Measurements from ENCODE around the gene PPFIA1.

DNA sequence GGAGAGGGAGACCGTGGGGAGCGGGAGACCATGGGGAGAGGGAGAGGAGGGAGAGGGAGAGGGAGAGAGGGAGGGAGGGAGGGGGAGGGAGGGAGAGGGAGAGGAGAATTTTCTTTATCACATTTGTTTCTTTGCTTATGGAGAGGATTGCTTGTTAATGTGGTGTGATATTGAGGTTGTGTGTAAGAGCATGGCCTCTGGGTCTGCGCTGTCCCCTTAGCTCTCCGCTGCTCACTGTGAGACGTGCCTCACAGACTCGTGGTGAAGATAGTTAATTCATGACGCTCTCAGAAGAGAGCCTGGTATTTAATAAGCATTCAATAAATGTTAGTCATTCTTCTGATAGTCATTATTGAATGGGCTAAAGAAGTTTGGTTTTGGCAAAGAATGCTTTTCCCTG lies 26.2 kb downstream of the PPFIA1 start:
- TF ChIP-seq, protein P1, sequence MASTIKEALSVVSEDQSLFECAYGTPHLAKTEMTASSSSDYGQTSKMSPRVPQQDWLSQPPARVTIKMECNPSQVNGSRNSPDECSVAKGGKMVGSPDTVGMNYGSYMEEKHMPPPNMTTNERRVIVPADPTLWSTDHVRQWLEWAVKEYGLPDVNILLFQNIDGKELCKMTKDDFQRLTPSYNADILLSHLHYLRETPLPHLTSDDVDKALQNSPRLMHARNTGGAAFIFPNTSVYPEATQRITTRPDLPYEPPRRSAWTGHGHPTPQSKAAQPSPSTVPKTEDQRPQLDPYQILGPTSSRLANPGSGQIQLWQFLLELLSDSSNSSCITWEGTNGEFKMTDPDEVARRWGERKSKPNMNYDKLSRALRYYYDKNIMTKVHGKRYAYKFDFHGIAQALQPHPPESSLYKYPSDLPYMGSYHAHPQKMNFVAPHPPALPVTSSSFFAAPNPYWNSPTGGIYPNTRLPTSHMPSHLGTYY (CRISPR knock-in tag; IDR thresholded peaks at IDR 0.05) = no peak
- TF ChIP-seq, protein P2, sequence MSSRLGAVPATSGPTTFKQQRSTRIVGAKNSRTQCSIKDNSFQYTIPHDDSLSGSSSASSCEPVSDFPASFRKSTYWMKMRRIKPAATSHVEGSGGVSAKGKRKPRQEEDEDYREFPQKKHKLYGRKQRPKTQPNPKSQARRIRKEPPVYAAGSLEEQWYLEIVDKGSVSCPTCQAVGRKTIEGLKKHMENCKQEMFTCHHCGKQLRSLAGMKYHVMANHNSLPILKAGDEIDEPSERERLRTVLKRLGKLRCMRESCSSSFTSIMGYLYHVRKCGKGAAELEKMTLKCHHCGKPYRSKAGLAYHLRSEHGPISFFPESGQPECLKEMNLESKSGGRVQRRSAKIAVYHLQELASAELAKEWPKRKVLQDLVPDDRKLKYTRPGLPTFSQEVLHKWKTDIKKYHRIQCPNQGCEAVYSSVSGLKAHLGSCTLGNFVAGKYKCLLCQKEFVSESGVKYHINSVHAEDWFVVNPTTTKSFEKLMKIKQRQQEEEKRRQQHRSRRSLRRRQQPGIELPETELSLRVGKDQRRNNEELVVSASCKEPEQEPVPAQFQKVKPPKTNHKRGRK (CRISPR knock-in tag; IDR thresholded peaks at IDR 0.05; ENCODE audit: borderline replicate concordance) = no peak
- TF ChIP-seq, protein P3, sequence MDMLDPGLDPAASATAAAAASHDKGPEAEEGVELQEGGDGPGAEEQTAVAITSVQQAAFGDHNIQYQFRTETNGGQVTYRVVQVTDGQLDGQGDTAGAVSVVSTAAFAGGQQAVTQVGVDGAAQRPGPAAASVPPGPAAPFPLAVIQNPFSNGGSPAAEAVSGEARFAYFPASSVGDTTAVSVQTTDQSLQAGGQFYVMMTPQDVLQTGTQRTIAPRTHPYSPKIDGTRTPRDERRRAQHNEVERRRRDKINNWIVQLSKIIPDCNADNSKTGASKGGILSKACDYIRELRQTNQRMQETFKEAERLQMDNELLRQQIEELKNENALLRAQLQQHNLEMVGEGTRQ (CRISPR knock-in tag; IDR thresholded peaks at IDR 0.05) = no peak
- TF ChIP-seq SMAD3 (CRISPR knock-in tag; IDR thresholded peaks at IDR 0.05; ENCODE audit: borderline replicate concordance) (no peak), CREB1 (CRISPR knock-in tag; IDR thresholded peaks at IDR 0.05) (no peak), NR2C2 (CRISPR knock-in tag; IDR thresholded peaks at IDR 0.05) (no peak)
- TF ChIP-seq, protein P4, sequence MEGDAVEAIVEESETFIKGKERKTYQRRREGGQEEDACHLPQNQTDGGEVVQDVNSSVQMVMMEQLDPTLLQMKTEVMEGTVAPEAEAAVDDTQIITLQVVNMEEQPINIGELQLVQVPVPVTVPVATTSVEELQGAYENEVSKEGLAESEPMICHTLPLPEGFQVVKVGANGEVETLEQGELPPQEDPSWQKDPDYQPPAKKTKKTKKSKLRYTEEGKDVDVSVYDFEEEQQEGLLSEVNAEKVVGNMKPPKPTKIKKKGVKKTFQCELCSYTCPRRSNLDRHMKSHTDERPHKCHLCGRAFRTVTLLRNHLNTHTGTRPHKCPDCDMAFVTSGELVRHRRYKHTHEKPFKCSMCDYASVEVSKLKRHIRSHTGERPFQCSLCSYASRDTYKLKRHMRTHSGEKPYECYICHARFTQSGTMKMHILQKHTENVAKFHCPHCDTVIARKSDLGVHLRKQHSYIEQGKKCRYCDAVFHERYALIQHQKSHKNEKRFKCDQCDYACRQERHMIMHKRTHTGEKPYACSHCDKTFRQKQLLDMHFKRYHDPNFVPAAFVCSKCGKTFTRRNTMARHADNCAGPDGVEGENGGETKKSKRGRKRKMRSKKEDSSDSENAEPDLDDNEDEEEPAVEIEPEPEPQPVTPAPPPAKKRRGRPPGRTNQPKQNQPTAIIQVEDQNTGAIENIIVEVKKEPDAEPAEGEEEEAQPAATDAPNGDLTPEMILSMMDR (IDR thresholded peaks at IDR 0.05) = no peak

Measured in WTC11 (cell line).